Activated CD8-positive, alpha-beta memory T cell treated with anti-CD3 and anti-CD28 coated beads for 1 hour (primary cell): ENCODE measurements around the gene TLX3.
"Not testable (repeated sequence)": the region's sequence is repeated elsewhere in the genome, so short reads cannot be mapped to it uniquely, and the experiment has no call there.

Experiments used
- DNase-seq, 2 donors: peaks; one replicate each; pipeline ENCODE4 v3.0.0-alpha.2; 2020; ENCODE audit warnings: low read depth in 1 of 2; ENCODE audit errors: extremely low read depth in 1 of 2

The TLX3 gene

GRCh38 chr5:171322527-171322926 lies 13.5 kb downstream of the TLX3 start:
- no peak for DNase-seq

- DNase-seq = no peak
Measured at GRCh38 chr5:171323007-171323406, 14.0 kb downstream of the TLX3 start.

GRCh38 chr5:171323806-171324632 lies 15.0 kb downstream of the TLX3 start:
- DNase-seq = no peak

GRCh38 chr5:171330021-171330420 lies 21.0 kb downstream of the TLX3 start:
- DNase-seq = no peak

- DNase-seq = no peak
Measured at GRCh38 chr5:171335616-171336015, 26.6 kb downstream of the TLX3 start.

GRCh38 chr5:171336521-171337209 lies 27.6 kb downstream of the TLX3 start:
- no peak for DNase-seq

- DNase-seq = no peak
Measured at GRCh38 chr5:171337210-171337569, 28.1 kb downstream of the TLX3 start.

- no peak for DNase-seq
Measured at GRCh38 chr5:171340042-171340441, 31.0 kb downstream of the TLX3 start.

GRCh38 chr5:171340491-171340890 lies 31.4 kb downstream of the TLX3 start:
- DNase-seq = no peak

- no peak for DNase-seq
Measured at GRCh38 chr5:171342362-171343111, 33.5 kb downstream of the TLX3 start.

- no peak for DNase-seq
Measured at GRCh38 chr5:171344936-171345608, 36.0 kb downstream of the TLX3 start.

GRCh38 chr5:171351536-171352073 lies 42.6 kb downstream of the TLX3 start:
- DNase-seq = no peak

- no peak for DNase-seq
Measured at GRCh38 chr5:171355302-171355724, 46.3 kb downstream of the TLX3 start.

GRCh38 chr5:171357843-171358242 lies 48.8 kb downstream of the TLX3 start:
- no peak for DNase-seq

GRCh38 chr5:171361151-171361550 lies 52.1 kb downstream of the TLX3 start:
- not testable (repeated sequence) for DNase-seq
